PC-3 (cell line): Measurements from ENCODE around the gene GBX2.
"Not testable (repeated sequence)": the region's sequence is repeated elsewhere in the genome, so short reads cannot be mapped to it uniquely, and the experiment has no call there.

ENCODE experiments used
- CTCF ChIP-seq: fragments of 300-600 bp; sonication (generic); conservative IDR thresholded peaks from 2 replicates; pipeline ENCODE4 v1.5.1; 2017; ENCODE audit warnings: antibody characterized with exemption, low read depth, mild to moderate bottlenecking, low read length
- EZH2 ChIP-seq: fragments of 300-600 bp; sonication (generic); IDR thresholded peaks from one replicate; pipeline ENCODE4 v1.6.1; 2017; ENCODE audit warnings: antibody characterized with exemption, mild to moderate bottlenecking, low read length; ENCODE audit not compliant: unreplicated experiment

- TF ChIP-seq EZH2, CTCF: not testable (repeated sequence)
These were observed 26.6 kb downstream of the GBX2 start for GRCh38 chr2:236141616-236142015.
